Calu3 (cell line): ENCODE data around the gene CRELD1. TPM values are rescaled to one million over a fixed set of nuclear protein-coding genes. Genes with fewer than 3 reads are reported as not detected.
"Not testable (repeated sequence)": the region's sequence is repeated elsewhere in the genome, so short reads cannot be mapped to it uniquely, and the experiment has no call there.

Experiments used
- BruUV-seq: library from RNA; stranded (reverse); fragments of 400-500 nt; replicated peaks from 2 replicates; lab custom pipeline; 2021; lab: Mats Ljungman, UMichigan
- CTCF ChIA-PET: fragments of 300-600 bp; sonication (Branson Sonifier 250); formaldehyde crosslinking; loops from one replicate; lab custom pipeline; 2022; ENCODE audit warnings: antibody characterized with exemption; lab: Charles Lee
- DNase-seq: peaks from one replicate; pipeline ENCODE4 v3.0.0; 2022
- H3K27ac Mint-ChIP-seq: one replicate; pipeline ENCODE4 v1.8.0; 2022; ENCODE audit warnings: mixed read lengths; ENCODE audit not compliant: unreplicated experiment
- H3K27me3 Mint-ChIP-seq: one replicate; pipeline ENCODE4 v1.8.0; 2022; ENCODE audit warnings: mixed read lengths; ENCODE audit not compliant: unreplicated experiment
- H3K36me3 Mint-ChIP-seq: one replicate; pipeline ENCODE4 v1.8.0; 2022; ENCODE audit warnings: mild to moderate bottlenecking, moderate library complexity, mixed read lengths; ENCODE audit not compliant: insufficient read depth, unreplicated experiment
- H3K4me1 Mint-ChIP-seq: one replicate; pipeline ENCODE4 v1.8.0; 2022; ENCODE audit warnings: mild to moderate bottlenecking, low read depth, mixed read lengths; ENCODE audit not compliant: unreplicated experiment
- H3K4me3 Mint-ChIP-seq: one replicate; pipeline ENCODE4 v1.8.0; 2022; ENCODE audit warnings: mild to moderate bottlenecking, low read depth, moderate library complexity, mixed read lengths; ENCODE audit not compliant: unreplicated experiment
- H3K9me3 Mint-ChIP-seq: one replicate; pipeline ENCODE4 v1.8.0; 2022; ENCODE audit warnings: low read depth, mixed read lengths; ENCODE audit not compliant: unreplicated experiment
- intact Hi-C: fragments of 100-400 bp; cut with micrococcal nuclease; formaldehyde crosslinking; loops from one replicate; pipeline ENCODE4 v1.10.0; 2022; ENCODE audit not compliant: unreplicated experiment
- total RNA-seq: library from RNA; stranded (reverse); gene quantifications from 2 replicates; pipeline ENCODE4 v1.2.3, GENCODE V29; 2022
- TF ChIP-seq, protein P1 (sequence below): fragments of 200-600 bp; IDR thresholded peaks from one replicate; pipeline ENCODE4 v1.8.0; 2022; ENCODE audit warnings: antibody characterized with exemption; ENCODE audit not compliant: unreplicated experiment

Gene CRELD1
- total RNA-seq, 1 experiment from 2014 or later, result 25.4 TPM

- no peaks in the 10 kb centered on the region for H3K27me3 Mint-ChIP-seq
- H3K27ac Mint-ChIP-seq, result no peak overlapping the region
- H3K4me3 Mint-ChIP-seq, result no peak overlapping the region
- peaks cover 18% of the 10 kb centered on the region for H3K36me3 Mint-ChIP-seq
- no TSS peak for BruUV-seq
- CTCF ChIA-PET, result no interaction called here
- TF ChIP-seq, protein P1, sequence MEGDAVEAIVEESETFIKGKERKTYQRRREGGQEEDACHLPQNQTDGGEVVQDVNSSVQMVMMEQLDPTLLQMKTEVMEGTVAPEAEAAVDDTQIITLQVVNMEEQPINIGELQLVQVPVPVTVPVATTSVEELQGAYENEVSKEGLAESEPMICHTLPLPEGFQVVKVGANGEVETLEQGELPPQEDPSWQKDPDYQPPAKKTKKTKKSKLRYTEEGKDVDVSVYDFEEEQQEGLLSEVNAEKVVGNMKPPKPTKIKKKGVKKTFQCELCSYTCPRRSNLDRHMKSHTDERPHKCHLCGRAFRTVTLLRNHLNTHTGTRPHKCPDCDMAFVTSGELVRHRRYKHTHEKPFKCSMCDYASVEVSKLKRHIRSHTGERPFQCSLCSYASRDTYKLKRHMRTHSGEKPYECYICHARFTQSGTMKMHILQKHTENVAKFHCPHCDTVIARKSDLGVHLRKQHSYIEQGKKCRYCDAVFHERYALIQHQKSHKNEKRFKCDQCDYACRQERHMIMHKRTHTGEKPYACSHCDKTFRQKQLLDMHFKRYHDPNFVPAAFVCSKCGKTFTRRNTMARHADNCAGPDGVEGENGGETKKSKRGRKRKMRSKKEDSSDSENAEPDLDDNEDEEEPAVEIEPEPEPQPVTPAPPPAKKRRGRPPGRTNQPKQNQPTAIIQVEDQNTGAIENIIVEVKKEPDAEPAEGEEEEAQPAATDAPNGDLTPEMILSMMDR, result no peak
- peaks cover 15% of the 10 kb centered on the region for H3K4me1 Mint-ChIP-seq
- DNase-seq, result no peak
- no peaks in the 10 kb centered on the region for H3K9me3 Mint-ChIP-seq
- intact Hi-C loops, result no loop called here
These were observed 5.3 kb downstream of the CRELD1 start for GRCh38 chr3:9938966-9939365.

DNA sequence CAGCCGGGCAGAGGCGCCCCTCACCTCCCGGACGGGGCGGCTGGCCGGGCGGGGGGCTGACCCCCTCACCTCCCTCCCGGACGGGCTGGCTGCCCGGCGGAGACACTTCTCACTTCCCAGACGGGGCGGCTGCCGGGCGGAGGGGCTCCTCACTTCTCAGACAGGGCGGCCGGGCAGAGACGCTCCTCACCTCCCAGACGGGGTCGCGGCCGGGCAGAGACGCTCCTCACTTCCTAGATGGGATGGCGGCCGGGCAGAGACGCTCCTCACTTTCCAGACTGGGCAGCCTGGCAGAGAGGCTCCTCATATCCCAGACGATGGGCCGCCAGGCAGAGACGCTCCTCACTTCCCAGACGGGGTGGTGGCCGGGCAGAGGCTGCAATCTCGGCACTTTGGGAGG is 6.3 kb downstream of the CRELD1 start:
- BruUV-seq, H3K27ac Mint-ChIP-seq, CTCF ChIA-PET, H3K36me3 Mint-ChIP-seq, DNase-seq, H3K27me3 Mint-ChIP-seq, intact Hi-C loops, H3K4me3 Mint-ChIP-seq, H3K9me3 Mint-ChIP-seq: not testable (repeated sequence)
- peaks cover 11% of the 10 kb centered on the region for H3K4me1 Mint-ChIP-seq

DNA sequence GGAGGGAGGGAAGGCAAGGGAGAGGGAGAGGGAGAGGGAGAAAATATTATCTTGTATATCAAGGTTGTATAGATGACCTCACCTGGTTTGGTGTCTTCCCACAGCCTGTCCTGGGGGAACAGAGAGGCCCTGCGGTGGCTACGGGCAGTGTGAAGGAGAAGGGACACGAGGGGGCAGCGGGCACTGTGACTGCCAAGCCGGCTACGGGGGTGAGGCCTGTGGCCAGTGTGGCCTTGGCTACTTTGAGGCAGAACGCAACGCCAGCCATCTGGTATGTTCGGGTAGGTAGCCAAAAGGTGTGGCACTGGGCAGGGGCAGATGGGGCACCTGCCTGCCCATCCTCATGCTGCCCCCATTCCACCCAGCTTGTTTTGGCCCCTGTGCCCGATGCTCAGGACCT is 7.1 kb downstream of the CRELD1 start:
- no peak for DNase-seq
- no peak overlapping the region for H3K27ac Mint-ChIP-seq
- H3K4me3 Mint-ChIP-seq, result no peak overlapping the region
- TF ChIP-seq, protein P1, result no peak
- no peaks in the 10 kb centered on the region for H3K9me3 Mint-ChIP-seq
- intact Hi-C loops, result no loop called here
- no TSS peak for BruUV-seq
- peaks cover 2% of the 10 kb centered on the region for H3K4me1 Mint-ChIP-seq
- H3K27me3 Mint-ChIP-seq, result no peaks in the 10 kb centered on the region
- peaks cover 6% of the 10 kb centered on the region for H3K36me3 Mint-ChIP-seq
- CTCF ChIA-PET, result interaction anchor here (0.6 to 1.0 kb wide), 2 partner anchors 8 to 12 kb away, joined by 3 read pairs; no protein-coding TSS in a partner anchor

DNA sequence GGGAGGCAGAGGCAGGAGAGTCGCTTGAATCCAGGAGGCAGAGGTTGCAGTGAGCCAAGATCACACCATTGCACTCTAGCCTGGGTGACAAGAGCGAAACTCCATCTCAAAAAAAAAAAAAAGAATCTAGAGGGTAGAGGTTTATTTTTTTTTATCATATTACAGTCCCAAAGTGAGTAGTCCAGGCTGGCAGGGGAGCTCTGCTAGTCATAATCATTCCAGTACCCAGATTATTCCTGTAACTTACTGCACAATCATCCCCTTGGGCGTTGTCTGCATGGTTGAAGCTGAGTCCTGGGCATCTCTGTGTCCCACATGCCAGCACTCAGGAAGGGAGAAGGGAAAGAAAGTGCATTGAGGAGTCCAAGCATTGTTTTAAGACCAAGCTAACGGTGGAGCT is 8.5 kb downstream of the CRELD1 start:
- CTCF ChIA-PET, result interaction anchor here (0.7 kb wide), 1 partner anchor 160 kb away, joined by 9 read pairs; no protein-coding TSS in a partner anchor
- no peak for DNase-seq
- no TSS peak for BruUV-seq
- Mint-ChIP-seq H3K27ac (no peak overlapping the region), H3K27me3 (no peaks in the 10 kb centered on the region), H3K4me1 (no peaks in the 10 kb centered on the region), H3K4me3 (no peak overlapping the region), H3K36me3 (peaks cover 19% of the 10 kb centered on the region), H3K9me3 (no peaks in the 10 kb centered on the region)
- TF ChIP-seq, protein P1, result no peak
- intact Hi-C loops, result no loop called here

- intact Hi-C loops, result no loop called here
- Mint-ChIP-seq H3K27me3 (no peaks in the 10 kb centered on the region), H3K4me1 (no peaks in the 10 kb centered on the region), H3K36me3 (peaks cover 28% of the 10 kb centered on the region), H3K27ac (no peak overlapping the region), H3K9me3 (no peaks in the 10 kb centered on the region), H3K4me3 (no peak overlapping the region)
- no peak for DNase-seq
- TF ChIP-seq, protein P1, result no peak
- CTCF ChIA-PET, result interaction anchor here (0.6 kb wide), 2 partner anchors 22 to 167 kb away, joined by 3 read pairs; no protein-coding TSS in a partner anchor
- no TSS peak for BruUV-seq
These were observed 9.5 kb downstream of the CRELD1 start for GRCh38 chr3:9942934-9943690.
